ENCODE data around the gene KCNAB1. TPM values are rescaled to one million over a fixed set of nuclear protein-coding genes. Genes with fewer than 3 reads are reported as not detected.

Gene KCNAB1
- total RNA-seq, 2 experiments from 2014 or later = not detected

- intact Hi-C loops (cut with micrococcal nuclease; ENCODE audit: unreplicated experiment) = no loop called here
- ChIA-PET POLR2A (interaction anchor here (1.3 kb wide), 1 partner anchor 14 kb away, joined by 5 read pairs; no protein-coding TSS in a partner anchor), CTCF (ENCODE audit: unreplicated experiment) (no interaction called here)
- peaks cover 54% of the 10 kb centered on the region for H3K79me2 ChIP-seq (ENCODE audit: insufficient read depth, low read depth, low read length)
- peaks cover 16% of the 10 kb centered on the region; the same call in 1 of the 2 replicates for H4K20me1 ChIP-seq (ENCODE audit: insufficient read depth, low read length)
- H3K36me3 ChIP-seq (ENCODE audit: insufficient read depth, low read length) = peaks cover 79% of the 10 kb centered on the region
- no peak for DNase-seq (ENCODE audit: low spot score)
- H3K4me3 ChIP-seq (ENCODE audit: low read depth, low read length, poor library complexity, severe bottlenecking) = no peak overlapping the region
- no peak overlapping the region for H3K4me2 ChIP-seq (ENCODE audit: low read length)
- no peaks in the 10 kb centered on the region for H3K9me2 ChIP-seq (ENCODE audit: insufficient read depth, low read length)
- no peak for TF ChIP-seq CTCF (conservative IDR thresholded peaks at IDR 0.05; ENCODE audit: low read length)
- no peaks in the 10 kb centered on the region for H3K9me3 ChIP-seq (ENCODE audit: low read length)
- H2AFZ ChIP-seq (ENCODE audit: low read length) = no peak overlapping the region
- H3K4me1 ChIP-seq (ENCODE audit: insufficient read depth, low read length, poor library complexity, severe bottlenecking) = peaks cover 11% of the 10 kb centered on the region
- no TSS peak for BruUV-seq (replicated peaks)
- no peak overlapping the region for H3K27ac ChIP-seq (ENCODE audit: low read depth, low read length, poor library complexity, severe bottlenecking)
Observed at GRCh38 chr3:156551261-156551660, 430.9 kb downstream of the KCNAB1 start.

- Histone ChIP-seq H3K27ac (ENCODE audit: low read depth, low read length, poor library complexity, severe bottlenecking) (no peak overlapping the region), H3K9me3 (ENCODE audit: low read length) (no peaks in the 10 kb centered on the region), H3K4me2 (ENCODE audit: low read length) (no peak overlapping the region), H3K4me3 (ENCODE audit: low read depth, low read length, poor library complexity, severe bottlenecking) (no peak overlapping the region), H3K4me1 (ENCODE audit: insufficient read depth, low read length, poor library complexity, severe bottlenecking) (peaks cover 11% of the 10 kb centered on the region), H3K9me2 (ENCODE audit: insufficient read depth, low read length) (no peaks in the 10 kb centered on the region), H3K36me3 (ENCODE audit: insufficient read depth, low read length) (peaks cover 74% of the 10 kb centered on the region), H4K20me1 (ENCODE audit: insufficient read depth, low read length) (peaks cover 16% of the 10 kb centered on the region; the same call in 1 of the 2 replicates), H2AFZ (ENCODE audit: low read length) (no peak overlapping the region), H3K79me2 (ENCODE audit: insufficient read depth, low read depth, low read length) (peaks cover 54% of the 10 kb centered on the region)
- no TSS peak for BruUV-seq (replicated peaks)
- intact Hi-C loops (cut with micrococcal nuclease; ENCODE audit: unreplicated experiment) = no loop called here
- CTCF ChIA-PET (ENCODE audit: unreplicated experiment) = no interaction called here
- TF ChIP-seq EZH2phosphoT487 (IDR thresholded peaks at IDR 0.05; ENCODE audit: borderline replicate concordance, low read depth, low read length) (no peak), CTCF (conservative IDR thresholded peaks at IDR 0.05; ENCODE audit: low read length) (no peak)
- no peak for DNase-seq (ENCODE audit: low spot score)
- POLR2A ChIA-PET = interaction anchor here (0.7 kb wide), 1 partner anchor 121 kb away, joined by 3 read pairs; no protein-coding TSS in a partner anchor
Observed at GRCh38 chr3:156551746-156552145, 431.4 kb downstream of the KCNAB1 start.

GRCh38 chr3:156552973-156553372 lies 432.6 kb downstream of the KCNAB1 start:
- no peak for TF ChIP-seq EZH2phosphoT487 (IDR thresholded peaks at IDR 0.05; ENCODE audit: borderline replicate concordance, low read depth, low read length)
- TF ChIP-seq CTCF (conservative IDR thresholded peaks at IDR 0.05; ENCODE audit: low read length) = no peak
- Histone ChIP-seq H3K9me3 (ENCODE audit: low read length) (no peaks in the 10 kb centered on the region), H3K36me3 (ENCODE audit: insufficient read depth, low read length) (peaks cover 62% of the 10 kb centered on the region), H3K4me3 (ENCODE audit: low read depth, low read length, poor library complexity, severe bottlenecking) (peak overlapping the region; percentile 96), H3K27ac (ENCODE audit: low read depth, low read length, poor library complexity, severe bottlenecking) (no peak overlapping the region), H2AFZ (ENCODE audit: low read length) (no peak overlapping the region), H3K4me2 (ENCODE audit: low read length) (peak overlapping the region; percentile 93), H3K9me2 (ENCODE audit: insufficient read depth, low read length) (no peaks in the 10 kb centered on the region), H3K4me1 (ENCODE audit: insufficient read depth, low read length, poor library complexity, severe bottlenecking) (peaks cover 11% of the 10 kb centered on the region), H4K20me1 (ENCODE audit: insufficient read depth, low read length) (peaks cover 16% of the 10 kb centered on the region; the same call in 1 of the 2 replicates), H3K79me2 (ENCODE audit: insufficient read depth, low read depth, low read length) (peaks cover 54% of the 10 kb centered on the region)
- no TSS peak for BruUV-seq (replicated peaks)
- DNase-seq (ENCODE audit: low spot score) = no peak
- ChIA-PET CTCF (ENCODE audit: unreplicated experiment) (no interaction called here), POLR2A (interaction anchor here (0.6 to 1.6 kb wide), 6 partner anchors 9 to 536 kb away, joined by 3 to 6 read pairs (median 3); no protein-coding TSS in a partner anchor)
- intact Hi-C loops (cut with micrococcal nuclease; ENCODE audit: unreplicated experiment) = no loop called here

Measured in OCI-LY7 (cell line).